NT2/D1 (cell line): ENCODE measurements around the gene TMED8.

Experiments
- SUZ12 ChIP-seq: IDR thresholded peaks from 2 replicates; pipeline ENCODE4 v1.6.1; 2011; ENCODE audit not compliant: insufficient read length, insufficient read depth; ENCODE audit errors: extremely low read depth
- YY1 ChIP-seq: IDR thresholded peaks from 2 replicates; pipeline ENCODE4 v1.6.1; 2011; ENCODE audit not compliant: insufficient read length, insufficient read depth

- TF ChIP-seq YY1 (no peak), SUZ12 (no peak)
Observed at GRCh38 chr14:77406086-77406485, 29.2 kb upstream of the TMED8 start.
